ENCODE results near the gene EYS. TPM values are rescaled to one million over a fixed set of nuclear protein-coding genes. Genes with fewer than 3 reads are reported as not detected.

The EYS gene
- total RNA-seq, 6 experiments from 2014 or later: 0.54 to 2.3 (median 0.74) TPM; not detected in 1

GRCh38 chr6:65098349-65098748 is 608.7 kb downstream of the EYS start:
- H3K27ac ChIP-seq: no peak overlapping the region
- no peak overlapping the region for H3K4me3 ChIP-seq
- H3K9me3 ChIP-seq: no peaks in the 10 kb centered on the region
- intact Hi-C loops (cut with DNase I): no loop called here
- ATAC-seq (no peak), DNase-seq (no peak)
- WGBS (ENCODE audit: insufficient coverage, low coverage, low lambda C conversion rate, missing lambda C conversion rate): 29% methylated on average over 1 of the region's 1 CpG
- H3K27me3 ChIP-seq: no peaks in the 10 kb centered on the region
- no peak for TF ChIP-seq CTCF (IDR thresholded peaks at IDR 0.05)
- TF ChIP-seq POLR2A (IDR thresholded peaks at IDR 0.05): no peak
- H3K4me1 ChIP-seq: no peaks in the 10 kb centered on the region
- no peaks in the 10 kb centered on the region for H3K36me3 ChIP-seq

- H3K36me3 ChIP-seq: no peaks in the 10 kb centered on the region
- H3K4me1 ChIP-seq: no peaks in the 10 kb centered on the region
- H3K4me3 ChIP-seq: no peak overlapping the region
- intact Hi-C loops (cut with DNase I): no loop called here
- H3K9me3 ChIP-seq: no peaks in the 10 kb centered on the region
- no peak for ATAC-seq
- no peak overlapping the region for H3K27ac ChIP-seq
- no peak for DNase-seq
- no peak for TF ChIP-seq POLR2A (IDR thresholded peaks at IDR 0.05)
- TF ChIP-seq CTCF (IDR thresholded peaks at IDR 0.05): no peak
- H3K27me3 ChIP-seq: no peaks in the 10 kb centered on the region
- 65% methylated on average over 8 of the region's 8 CpGs for WGBS (ENCODE audit: insufficient coverage, low coverage, low lambda C conversion rate, missing lambda C conversion rate)
Observed at GRCh38 chr6:65091561-65091960, 615.5 kb downstream of the EYS start.

GRCh38 chr6:65088575-65088974 is 618.5 kb downstream of the EYS start:
- no peak for ATAC-seq
- intact Hi-C loops (cut with DNase I): no loop called here
- WGBS (ENCODE audit: insufficient coverage, low coverage, low lambda C conversion rate, missing lambda C conversion rate): 88% methylated on average over 2 of the region's 3 CpGs

GRCh38 chr6:65081756-65082155 is 625.3 kb downstream of the EYS start:
- DNase-seq: no peak
- 60% methylated on average over 1 of the region's 1 CpG for WGBS (ENCODE audit: insufficient coverage, low coverage, low lambda C conversion rate, missing lambda C conversion rate)
- no peak for TF ChIP-seq CTCF (IDR thresholded peaks at IDR 0.05)
- no peak for TF ChIP-seq POLR2A (IDR thresholded peaks at IDR 0.05)

More at GRCh38 chr6:65088575-65088974, 618.5 kb downstream of the EYS start:
- no peaks in the 10 kb centered on the region for H3K36me3 ChIP-seq
- no peak for DNase-seq
- no peaks in the 10 kb centered on the region for H3K4me1 ChIP-seq
- no peak for TF ChIP-seq POLR2A (IDR thresholded peaks at IDR 0.05)
- no peak for TF ChIP-seq CTCF (IDR thresholded peaks at IDR 0.05)
- H3K4me3 ChIP-seq: no peak overlapping the region
- H3K27ac ChIP-seq: no peak overlapping the region
- H3K9me3 ChIP-seq: no peaks in the 10 kb centered on the region
- no peaks in the 10 kb centered on the region for H3K27me3 ChIP-seq

GRCh38 chr6:65075705-65076230 is 631.3 kb downstream of the EYS start:
- Histone ChIP-seq H3K27ac (no peak overlapping the region), H3K9me3 (no peaks in the 10 kb centered on the region), H3K4me3 (no peak overlapping the region), H3K36me3 (no peaks in the 10 kb centered on the region), H3K4me1 (no peaks in the 10 kb centered on the region), H3K27me3 (no peaks in the 10 kb centered on the region)
- intact Hi-C loops (cut with DNase I): no loop called here
- no peak for DNase-seq
- no peak for ATAC-seq
- no peak for TF ChIP-seq POLR2A (IDR thresholded peaks at IDR 0.05)
- TF ChIP-seq CTCF (IDR thresholded peaks at IDR 0.05): no peak

More at GRCh38 chr6:65081756-65082155, 625.3 kb downstream of the EYS start:
- no peak overlapping the region for H3K4me3 ChIP-seq
- no peaks in the 10 kb centered on the region for H3K9me3 ChIP-seq
- intact Hi-C loops (cut with DNase I): no loop called here
- no peaks in the 10 kb centered on the region for H3K4me1 ChIP-seq
- ATAC-seq: no peak
- H3K27ac ChIP-seq: no peak overlapping the region
- no peaks in the 10 kb centered on the region for H3K36me3 ChIP-seq
- no peaks in the 10 kb centered on the region for H3K27me3 ChIP-seq
